HG03095 (cell line): ENCODE results near the gene AQP12B.
"Not testable (repeated sequence)": the region's sequence is repeated elsewhere in the genome, so short reads cannot be mapped to it uniquely, and the experiment has no call there.

Experiments
- ATAC-seq: cut with Tn5 transposase; IDR thresholded peaks from one replicate; pipeline ENCODE4 v1.9.1; 2021; ENCODE audit warnings: moderate library complexity; ENCODE audit not compliant: unreplicated experiment

The AQP12B gene

DNA sequence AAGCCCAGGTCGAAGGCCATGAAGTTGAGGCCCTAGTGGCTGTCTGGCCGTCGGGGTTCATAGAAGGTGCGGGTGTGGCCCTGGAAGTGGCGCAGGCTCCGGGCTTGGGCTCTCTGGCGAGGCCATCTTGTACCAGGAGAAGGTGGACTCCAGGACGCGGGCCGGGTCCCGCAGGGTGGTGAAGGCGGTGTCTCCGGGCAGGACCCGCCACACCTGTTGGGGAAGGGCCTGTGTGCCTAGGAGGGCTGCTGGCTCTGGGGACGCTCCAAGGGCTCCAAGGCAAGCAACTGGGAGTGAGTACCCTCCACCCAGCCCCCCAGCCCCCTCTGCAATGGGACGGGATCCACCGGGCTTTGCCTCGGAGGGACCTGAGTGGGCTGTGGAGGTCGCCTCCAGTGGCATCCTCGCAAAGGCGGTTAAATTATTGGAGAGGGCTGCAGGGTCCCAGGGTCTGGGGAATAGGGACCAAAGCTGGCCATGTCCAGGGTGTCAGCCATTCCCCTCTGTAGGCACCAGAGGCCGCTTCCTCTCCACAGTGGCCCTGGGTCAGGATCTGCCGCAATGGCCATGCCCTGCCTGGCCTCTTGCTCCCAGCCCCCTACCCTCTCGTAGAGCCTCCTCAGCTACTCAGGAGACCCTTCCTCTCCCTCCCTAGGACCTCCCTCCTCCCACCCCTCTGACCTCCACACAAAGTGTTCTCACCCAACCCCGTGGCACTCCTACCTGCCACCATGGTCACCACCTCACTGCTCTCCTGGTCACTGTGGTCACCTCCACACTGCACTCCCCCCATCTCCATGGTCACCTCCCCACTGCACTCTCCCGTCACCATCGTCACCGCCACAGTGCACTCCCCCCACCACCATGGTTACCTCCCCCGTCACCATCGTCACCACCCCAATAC lies 19.3 kb upstream of the AQP12B start:
- ATAC-seq: no peak

GRCh38 chr2:240701091-240701735 lies 18.5 kb upstream of the AQP12B start:
- ATAC-seq: no peak

DNA sequence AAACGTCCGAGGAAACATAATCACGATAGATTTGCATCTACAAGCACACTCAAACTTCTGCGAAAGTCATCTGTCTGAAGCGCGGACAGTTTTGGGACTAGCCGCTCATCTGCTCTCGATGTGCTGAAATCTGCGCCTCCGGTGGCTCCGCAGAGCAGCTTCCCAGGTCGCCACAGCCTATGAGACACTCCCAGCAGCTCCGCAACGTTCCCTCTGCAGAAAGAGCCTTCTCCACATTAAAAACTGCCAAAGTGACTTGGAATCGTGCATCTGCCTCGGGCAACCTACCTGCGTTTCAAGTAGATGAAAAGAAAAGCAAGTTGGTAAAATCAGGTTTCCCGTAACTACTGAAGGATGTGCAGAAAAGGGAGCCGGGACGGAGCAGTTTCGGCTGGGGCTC lies 17.9 kb upstream of the AQP12B start:
- ATAC-seq: not testable (repeated sequence)

- not testable (repeated sequence) for ATAC-seq
Measured at GRCh38 chr2:240699835-240700234, 17.1 kb upstream of the AQP12B start.

- not testable (repeated sequence) for ATAC-seq
Measured at GRCh38 chr2:240698852-240699561, 16.3 kb upstream of the AQP12B start.

GRCh38 chr2:240696469-240696868 lies 13.8 kb upstream of the AQP12B start:
- ATAC-seq: not testable (repeated sequence)

DNA sequence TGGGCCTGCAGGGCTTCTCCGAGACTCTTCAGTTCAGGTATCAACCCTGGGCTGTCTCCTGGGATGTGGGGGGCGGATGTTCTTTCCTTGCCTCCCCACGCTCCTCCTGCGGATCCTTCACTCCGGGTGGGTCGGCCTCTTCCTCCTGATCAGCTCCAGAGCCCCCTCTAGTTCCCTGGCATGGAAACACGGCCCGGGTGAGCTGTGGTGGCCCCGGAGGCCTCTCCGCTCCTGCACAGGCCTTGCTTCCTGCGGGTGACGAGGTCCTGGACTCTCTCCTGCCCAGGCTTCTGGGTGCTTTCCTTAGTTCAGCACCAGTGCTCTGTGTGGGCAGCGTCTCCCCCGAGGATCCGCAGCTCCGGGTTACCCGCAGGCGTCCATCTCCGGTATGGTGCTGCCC lies 12.9 kb upstream of the AQP12B start:
- not testable (repeated sequence) for ATAC-seq

- ATAC-seq: not testable (repeated sequence)
Measured at GRCh38 chr2:240694304-240694703, 11.6 kb upstream of the AQP12B start.

GRCh38 chr2:240692583-240693561 lies 10.2 kb upstream of the AQP12B start:
- ATAC-seq: not testable (repeated sequence)

GRCh38 chr2:240691631-240692420 lies 9.1 kb upstream of the AQP12B start, which contains the start of gene AQP12A:
Gene AQP12A, plus strand, starts transcription at chr2:240691866. Its CDS starts 48 bp downstream, at chr2:240691914.
- ATAC-seq: not testable (repeated sequence)

- ATAC-seq: not testable (repeated sequence)
Measured at GRCh38 chr2:240691075-240691427, 8.4 kb upstream of the AQP12B start.

DNA sequence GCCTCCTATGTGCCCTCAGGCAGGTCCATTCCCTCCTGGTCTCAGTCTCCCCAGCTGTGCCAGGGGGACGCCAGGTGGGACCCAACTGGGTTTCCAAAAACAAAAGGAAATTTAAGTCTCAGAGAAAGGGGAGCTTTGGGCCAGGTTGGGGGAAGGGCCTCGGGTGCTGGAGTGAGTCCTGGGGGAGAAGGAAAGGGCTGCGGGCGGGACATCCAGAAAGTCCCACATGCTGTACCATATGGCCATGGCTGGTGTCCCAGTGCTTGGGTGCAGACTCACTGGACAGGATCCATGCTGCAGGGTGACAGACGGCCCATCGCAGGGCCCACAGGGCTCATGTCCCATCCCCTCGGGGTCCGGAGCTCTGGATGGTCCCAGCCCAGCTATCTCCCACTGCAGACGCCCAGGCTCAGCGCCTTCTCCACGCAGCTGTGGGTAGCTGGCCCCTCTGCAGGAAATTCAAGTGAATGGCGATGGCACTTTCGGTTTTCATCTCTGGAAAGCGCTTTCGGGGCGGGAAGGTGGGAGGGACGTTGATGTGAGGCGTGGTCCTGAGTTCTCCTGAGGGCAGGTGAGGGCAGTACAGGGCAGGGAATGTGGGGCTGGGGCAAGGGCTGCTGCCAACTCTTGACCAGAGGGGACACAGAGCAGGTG lies 7.9 kb upstream of the AQP12B start:
- ATAC-seq: not testable (repeated sequence)

GRCh38 chr2:240689975-240690374 lies 7.3 kb upstream of the AQP12B start:
- no peak for ATAC-seq

- no peak for ATAC-seq
Measured at GRCh38 chr2:240688553-240688919, 5.9 kb upstream of the AQP12B start.

GRCh38 chr2:240687741-240688552 lies 5.3 kb upstream of the AQP12B start:
- ATAC-seq: no peak

GRCh38 chr2:240687045-240687740 lies 4.5 kb upstream of the AQP12B start:
- no peak for ATAC-seq

DNA sequence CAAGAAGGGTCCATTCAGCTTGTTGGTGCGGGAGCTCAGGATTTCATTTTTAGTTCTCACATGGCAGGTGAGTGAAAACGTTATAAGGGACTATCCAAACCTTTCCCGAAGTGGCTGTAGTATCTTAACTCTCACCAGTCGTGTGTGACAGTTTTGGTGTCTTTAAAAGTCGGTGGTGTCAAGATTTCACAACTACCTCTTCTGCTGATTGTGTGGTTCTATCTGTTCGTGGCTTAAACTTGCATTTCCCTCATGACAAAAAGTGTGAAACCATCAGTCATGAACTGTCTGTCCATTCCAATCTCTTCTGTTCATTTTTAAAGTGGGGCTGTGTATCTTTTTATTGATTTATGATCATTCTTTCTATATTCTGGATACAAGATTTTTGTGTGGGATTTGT lies 3.8 kb upstream of the AQP12B start:
- no peak for ATAC-seq
